Stimulated activated CD4-positive, alpha-beta T cell treated with anti-CD3 and anti-CD28 coated beads, Interleukin-15, amount 100 ng/mL, for 48 hours (primary cell): ENCODE measurements around the gene MAP7.
"Not testable (repeated sequence)": the region's sequence is repeated elsewhere in the genome, so short reads cannot be mapped to it uniquely, and the experiment has no call there.

Experiments
- DNase-seq, 2 donors: peaks; one replicate each; pipeline ENCODE4 v3.0.0-alpha.2; 2020; ENCODE audit warnings: low read depth in 2 of 2

MAP7 gene

DNA sequence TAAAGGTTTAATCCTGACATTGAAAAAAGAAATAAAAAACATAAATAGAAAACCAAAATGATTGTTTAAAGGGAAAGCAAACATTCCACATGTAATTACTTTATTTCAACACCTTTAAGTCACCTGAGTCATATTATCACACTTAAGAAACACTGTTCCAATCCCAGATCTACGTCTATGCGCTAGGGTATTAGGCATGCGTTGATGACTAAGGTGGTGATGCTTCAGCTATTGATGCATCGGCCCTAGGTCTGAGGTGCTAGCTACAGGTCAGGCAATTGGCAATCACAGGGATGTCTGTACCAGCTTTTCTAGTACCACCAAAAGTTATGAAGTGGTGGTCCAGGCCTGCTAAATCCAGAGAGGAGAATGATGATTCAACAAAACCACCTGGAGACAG lies 162.9 kb downstream of the MAP7 start:
- no peak for DNase-seq

DNA sequence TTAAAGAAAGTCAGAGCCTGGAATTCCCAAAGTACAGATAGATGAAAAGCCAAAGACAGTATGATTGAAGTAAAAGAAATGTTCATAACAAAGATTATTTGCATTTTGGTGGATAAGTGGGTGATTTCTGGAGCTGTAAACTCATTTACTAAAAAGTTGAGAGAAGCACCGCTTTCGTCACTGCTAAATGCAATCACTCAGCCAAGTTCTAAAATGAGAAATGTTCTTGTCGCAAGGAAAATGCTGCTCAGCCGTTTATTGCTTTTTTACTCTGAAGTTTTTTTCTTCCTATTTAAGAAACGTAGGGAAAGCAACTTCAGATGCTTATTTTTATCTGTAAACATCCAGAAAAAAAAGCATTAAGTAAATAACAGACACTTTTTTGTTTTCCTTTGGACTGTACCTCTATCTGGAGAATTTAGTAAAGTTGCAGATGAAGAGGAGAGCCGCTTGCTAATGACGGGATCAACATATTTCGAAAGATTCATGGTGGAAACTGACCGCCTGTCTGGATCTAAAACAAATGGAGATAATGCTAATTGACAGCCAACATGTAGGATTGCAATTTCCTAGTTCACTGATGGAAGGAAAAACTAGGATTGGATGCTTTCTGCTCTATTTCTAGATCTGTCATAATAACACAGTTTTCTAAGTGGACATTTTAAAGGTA lies 166.8 kb downstream of the MAP7 start:
- no peak for DNase-seq

- DNase-seq: no peak
These were observed 167.5 kb downstream of the MAP7 start for GRCh38 chr6:136382676-136383252.

- no peak for DNase-seq
These were observed 171.3 kb downstream of the MAP7 start for GRCh38 chr6:136378888-136379287.

DNA sequence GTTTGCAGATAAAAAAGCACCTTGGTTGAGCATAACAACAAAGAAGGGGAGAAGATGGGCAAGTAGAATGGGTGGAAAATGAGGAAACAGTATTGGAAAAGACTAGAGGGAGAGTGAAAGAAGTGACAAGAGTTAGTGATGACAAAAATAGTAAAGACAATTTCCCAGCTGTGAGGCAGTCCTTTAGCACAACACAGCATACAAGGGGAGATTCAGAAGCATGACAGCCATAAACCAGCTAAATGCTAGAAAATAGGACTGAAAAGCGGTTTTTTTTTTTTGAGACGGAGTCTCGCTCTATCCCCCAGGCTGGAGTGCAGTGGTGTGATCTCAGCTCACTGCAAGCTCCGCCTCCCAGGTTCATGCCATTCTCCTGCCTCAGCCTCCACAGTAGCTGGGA lies 174.4 kb downstream of the MAP7 start:
- DNase-seq: not testable (repeated sequence)

GRCh38 chr6:136371959-136372358 lies 178.3 kb downstream of the MAP7 start:
- no peak for DNase-seq

- DNase-seq: no peak
These were observed 179.1 kb downstream of the MAP7 start for GRCh38 chr6:136370988-136371728.

DNA sequence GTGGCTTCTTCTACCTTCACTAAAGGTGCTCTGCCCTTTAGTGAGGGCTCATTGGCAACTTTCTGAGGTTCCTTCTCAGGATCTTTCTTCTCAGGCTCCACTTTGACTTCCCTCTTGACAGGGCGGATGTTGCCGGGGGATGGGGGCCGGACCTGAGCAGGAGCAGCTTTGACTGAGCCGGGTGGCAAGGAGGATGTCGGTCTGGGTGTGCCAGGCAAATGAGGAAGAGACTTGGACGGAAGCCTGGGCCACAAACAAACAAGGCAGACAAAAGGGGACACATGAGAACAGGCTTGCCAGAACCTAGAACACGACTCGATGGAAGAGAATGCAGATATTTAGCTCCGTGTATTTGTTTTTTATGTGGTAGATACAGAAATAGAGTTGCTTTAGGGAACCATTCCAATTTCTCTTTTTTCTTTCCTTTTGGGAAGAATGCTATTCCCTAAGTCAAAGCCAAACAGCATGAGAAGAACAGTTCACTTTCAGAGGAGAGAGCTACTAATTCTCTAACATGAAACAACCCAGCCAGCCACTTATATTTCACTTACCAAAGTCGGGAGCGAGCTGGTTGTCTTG lies 184.4 kb downstream of the MAP7 start:
- no peak for DNase-seq

GRCh38 chr6:136362421-136363356 lies 187.5 kb downstream of the MAP7 start:
- DNase-seq: no peak

DNA sequence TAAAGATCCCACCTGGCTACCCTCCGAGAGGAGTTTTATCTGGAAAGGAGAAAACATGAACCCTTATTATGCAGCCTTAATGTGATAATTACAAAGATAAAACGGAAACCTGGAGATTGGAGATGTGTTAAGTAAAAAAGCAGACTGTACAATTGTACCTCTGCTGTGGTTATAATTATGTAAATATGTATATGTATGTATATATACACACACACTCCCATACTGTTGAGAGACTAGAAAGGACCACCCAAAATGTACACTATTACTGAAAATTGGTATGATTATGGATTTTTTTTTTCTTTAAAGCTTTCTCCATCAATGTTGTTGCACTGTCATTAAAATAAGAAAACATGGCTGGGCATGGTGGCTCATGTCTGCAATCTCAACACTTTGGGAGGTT lies 188.4 kb downstream of the MAP7 start:
- DNase-seq: no peak

DNA sequence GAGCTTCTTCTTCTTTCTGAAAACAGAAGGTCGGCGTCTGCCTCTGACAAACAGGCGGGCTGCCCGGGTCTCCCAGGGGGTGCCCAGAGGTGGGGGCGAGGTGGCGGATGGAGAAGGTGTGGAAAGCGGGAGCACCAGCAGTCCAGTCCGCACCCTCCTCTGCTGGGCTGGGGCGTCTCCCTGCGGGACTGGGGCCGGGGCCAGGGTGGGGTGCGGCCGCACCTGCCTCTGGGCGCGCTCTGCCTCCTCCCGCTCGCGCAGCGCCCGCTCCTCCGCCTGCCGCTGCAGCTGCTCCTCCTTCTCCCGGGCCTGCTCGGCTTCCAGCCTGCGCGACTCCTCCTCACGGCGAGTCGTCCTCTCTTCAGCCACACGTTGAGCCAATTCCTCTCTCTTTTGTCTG lies 189.4 kb downstream of the MAP7 start:
- no peak for DNase-seq

- no peak for DNase-seq
These were observed 190.4 kb downstream of the MAP7 start for GRCh38 chr6:136359851-136360250.

DNA sequence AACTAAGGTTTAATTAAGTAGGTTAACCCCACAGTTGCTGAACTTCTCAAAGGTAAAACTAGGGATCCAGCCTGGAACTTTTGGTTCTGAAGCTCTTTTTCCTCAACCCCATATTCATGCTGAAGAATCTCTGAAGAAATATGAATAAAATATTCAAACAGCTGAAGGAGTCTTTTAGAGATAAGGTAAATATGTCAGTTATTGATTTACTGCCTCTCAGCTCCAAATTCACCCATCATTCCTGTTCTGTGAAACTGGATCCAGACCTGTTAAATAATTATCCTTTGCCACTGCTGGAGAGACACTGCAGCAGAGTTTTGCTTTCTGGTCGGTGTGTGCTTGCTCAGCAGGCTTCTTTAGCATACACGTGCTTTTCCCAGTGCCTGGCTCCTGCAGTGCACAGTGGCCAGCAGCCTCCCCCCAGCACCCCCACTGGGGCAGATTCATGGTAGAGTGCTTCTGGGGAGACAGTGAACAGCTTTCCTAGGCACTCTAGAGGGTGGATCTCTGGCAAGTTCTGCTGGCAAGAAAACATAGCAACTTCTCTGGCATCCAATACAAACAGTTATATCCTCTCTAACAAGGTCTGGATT lies 198.6 kb downstream of the MAP7 start:
- DNase-seq: no peak

- no peak for DNase-seq
These were observed 199.3 kb downstream of the MAP7 start for GRCh38 chr6:136350914-136351313.

DNA sequence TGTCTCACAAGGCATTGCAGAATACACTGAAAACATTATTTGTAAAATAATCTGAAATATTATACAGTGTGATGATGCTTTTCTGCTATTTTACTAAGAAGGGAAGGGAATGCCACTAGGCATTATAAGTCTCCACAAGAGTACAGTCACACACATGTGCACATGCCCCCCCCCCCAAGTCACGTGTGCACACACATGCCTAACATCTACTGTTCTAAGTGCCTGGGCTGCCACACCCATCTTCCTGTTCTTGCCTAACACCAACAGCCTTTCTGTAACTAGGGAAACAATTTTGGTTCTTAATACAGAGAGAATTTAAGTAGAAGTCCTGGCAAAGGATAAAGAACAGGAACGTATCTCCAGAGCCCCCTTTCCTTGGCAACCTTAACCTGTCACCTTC lies 202.4 kb downstream of the MAP7 start:
- DNase-seq: no peak

GRCh38 chr6:136345145-136345544 lies 205.1 kb downstream of the MAP7 start:
- DNase-seq: no peak

GRCh38 chr6:136344420-136344819 lies 205.8 kb downstream of the MAP7 start:
- no peak for DNase-seq

DNA sequence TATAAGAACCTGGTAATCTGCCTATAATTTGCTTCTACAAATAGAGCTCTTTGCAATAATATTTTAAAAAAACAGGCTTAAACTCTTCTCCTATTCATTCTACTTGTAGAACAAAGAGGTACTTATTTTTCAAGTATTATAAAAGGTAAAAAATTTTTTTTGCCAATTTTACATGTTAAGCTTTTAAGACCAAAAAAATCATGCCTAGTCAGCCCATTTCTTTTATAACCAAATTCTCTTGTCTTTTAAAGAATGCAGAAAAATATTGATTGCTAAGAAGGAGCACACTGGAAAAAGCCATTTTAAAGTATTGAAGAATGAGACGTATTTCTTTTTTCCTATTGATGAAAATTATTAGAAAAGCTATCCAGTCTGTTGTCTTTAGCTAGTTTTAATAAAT lies 206.5 kb downstream of the MAP7 start:
- DNase-seq: no peak

DNA sequence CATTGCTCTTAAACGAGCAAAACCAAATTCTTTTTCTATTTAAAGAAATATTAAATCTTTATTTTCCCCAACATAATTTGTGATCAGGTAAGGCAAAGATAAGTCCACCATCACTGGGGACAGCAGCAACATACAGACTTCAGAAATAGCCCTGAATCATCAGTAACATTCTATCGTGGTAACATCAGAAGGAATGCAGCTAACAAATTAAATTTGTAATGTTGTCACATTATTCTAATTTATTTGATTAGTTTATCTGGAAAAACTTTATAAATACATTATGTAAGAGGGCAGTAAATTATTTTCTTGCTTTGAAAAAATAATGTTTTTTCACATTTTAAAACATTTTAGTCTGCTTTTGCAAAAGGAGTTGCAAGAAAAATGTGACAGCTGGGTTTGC lies 206.9 kb downstream of the MAP7 start:
- no peak for DNase-seq

DNA sequence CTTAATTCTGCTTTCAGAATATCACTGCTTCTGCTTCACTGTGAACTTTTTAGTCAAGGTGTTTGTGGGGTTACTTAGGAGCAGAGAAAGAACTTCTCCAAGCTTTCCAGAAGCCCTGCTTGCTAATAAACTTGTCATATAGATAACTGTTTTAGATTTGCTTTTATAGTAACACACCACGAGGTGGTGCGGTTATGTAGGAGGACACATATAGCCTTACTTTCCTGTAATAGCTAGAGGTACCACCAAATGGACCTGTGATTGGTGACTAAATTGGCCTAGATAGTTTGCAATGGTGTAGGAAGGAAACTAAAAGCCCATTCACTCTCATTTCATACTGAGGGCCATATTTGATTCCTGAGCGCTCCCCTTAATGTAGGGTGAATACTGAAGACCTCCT lies 208.3 kb downstream of the MAP7 start:
- DNase-seq: no peak

GRCh38 chr6:136341367-136341766 lies 208.9 kb downstream of the MAP7 start:
- DNase-seq: no peak
